HFF-Myc (cell line): ENCODE results near the gene CARF.
"Not testable (repeated sequence)": the region's sequence is repeated elsewhere in the genome, so short reads cannot be mapped to it uniquely, and the experiment has no call there.

Experiments
- DNase-seq: peaks from one replicate; pipeline ENCODE4 v3.0.0-alpha.2; 2011; ENCODE audit warnings: low read depth; ENCODE audit errors: extremely low read depth
- H3K4me3 ChIP-seq: replicated peaks from 2 replicates; pipeline ENCODE4 v1.5.1; 2011; ENCODE audit warnings: low read depth, mild to moderate bottlenecking, control low read depth, low read length
- CTCF ChIP-seq: IDR thresholded peaks from 2 replicates; pipeline ENCODE4 v1.5.1; 2012; ENCODE audit warnings: mild to moderate bottlenecking, low read depth, low read length, control low read depth; ENCODE audit errors: missing control alignments

CARF gene

GRCh38 chr2:202883987-202884675 is 27.9 kb upstream of the CARF start:
- no peak for DNase-seq
- TF ChIP-seq CTCF: no peak
- H3K4me3 ChIP-seq: no peak overlapping the region

GRCh38 chr2:202885190-202885589 is 26.9 kb upstream of the CARF start:
- TF ChIP-seq CTCF: no peak
- no peak for DNase-seq
- no peak overlapping the region for H3K4me3 ChIP-seq

DNA sequence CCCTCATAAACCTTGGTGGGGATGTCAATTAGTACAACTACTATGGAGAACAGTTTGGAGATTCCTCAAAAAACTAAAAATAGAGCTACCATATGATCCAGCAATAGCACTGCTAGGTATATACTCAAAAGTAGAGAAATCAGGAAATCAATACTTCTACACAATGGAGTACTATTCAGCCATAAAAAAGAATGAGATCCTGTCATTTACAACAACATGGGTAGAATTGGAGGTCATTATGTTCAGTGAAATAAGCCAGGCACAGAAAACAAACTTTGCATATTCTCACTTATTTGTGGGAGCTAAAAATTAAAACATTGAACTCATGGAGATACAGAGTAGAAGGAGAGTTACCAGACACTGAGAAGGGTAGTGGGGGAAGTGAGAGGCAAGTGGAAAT is 6.6 kb upstream of the CARF start:
- H3K4me3 ChIP-seq, DNase-seq: not testable (repeated sequence)

DNA sequence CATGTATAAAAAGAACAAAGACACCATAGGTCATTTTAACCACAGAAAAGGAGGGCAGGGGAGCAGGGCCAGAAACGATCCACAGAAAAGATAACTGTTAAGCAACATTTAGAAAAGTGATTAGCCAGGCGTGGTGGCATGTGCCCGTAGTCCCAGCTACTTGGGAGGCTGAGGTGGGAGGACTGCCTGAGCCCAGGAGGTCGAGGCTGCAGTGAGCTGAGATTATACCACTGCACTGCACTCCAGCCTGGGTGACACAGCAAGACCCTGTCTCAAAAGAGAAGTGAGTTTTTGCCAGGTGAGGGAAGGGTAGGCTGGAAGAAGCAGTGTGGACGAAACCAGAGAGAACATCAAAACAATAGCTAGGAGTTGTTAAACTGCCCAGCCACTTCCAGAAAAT is 3.9 kb upstream of the CARF start:
- no peak overlapping the region for H3K4me3 ChIP-seq
- no peak for DNase-seq
- TF ChIP-seq CTCF: no peak

- peak overlapping the region; percentile 75 for H3K4me3 ChIP-seq
- no peak for TF ChIP-seq CTCF
- no peak for DNase-seq
These were observed 2.5 kb upstream of the CARF start for GRCh38 chr2:202909394-202910192.

GRCh38 chr2:202910250-202910649 is 1.8 kb upstream of the CARF start:
- H3K4me3 ChIP-seq: peak overlapping the region; percentile 75
- not testable (repeated sequence) for DNase-seq

DNA sequence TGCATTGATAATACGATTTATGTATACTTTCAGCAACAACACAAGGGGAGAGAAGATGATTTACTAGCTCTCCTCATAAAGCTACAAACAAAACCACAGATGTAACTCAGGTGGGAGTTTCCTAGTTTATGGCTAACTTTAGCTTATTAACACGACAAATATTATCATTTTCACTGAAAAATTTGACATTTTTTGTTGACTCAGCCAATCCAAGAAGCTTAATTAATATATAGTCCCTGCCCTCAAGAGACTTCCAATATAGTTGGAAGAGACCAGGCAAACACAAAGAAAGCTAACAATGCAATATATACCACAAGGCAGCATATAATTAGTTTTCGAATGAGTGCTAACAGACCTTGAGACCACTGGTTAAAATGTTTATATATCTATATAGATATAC is 1.4 kb upstream of the CARF start:
- peak overlapping the region; percentile 75 for H3K4me3 ChIP-seq
- no peak for TF ChIP-seq CTCF
- no peak for DNase-seq

- TF ChIP-seq CTCF: no peak
- no peak for DNase-seq
- peak overlapping the region; percentile 75 for H3K4me3 ChIP-seq
These were observed 918 bp upstream of the CARF start for GRCh38 chr2:202911203-202911511.

DNA sequence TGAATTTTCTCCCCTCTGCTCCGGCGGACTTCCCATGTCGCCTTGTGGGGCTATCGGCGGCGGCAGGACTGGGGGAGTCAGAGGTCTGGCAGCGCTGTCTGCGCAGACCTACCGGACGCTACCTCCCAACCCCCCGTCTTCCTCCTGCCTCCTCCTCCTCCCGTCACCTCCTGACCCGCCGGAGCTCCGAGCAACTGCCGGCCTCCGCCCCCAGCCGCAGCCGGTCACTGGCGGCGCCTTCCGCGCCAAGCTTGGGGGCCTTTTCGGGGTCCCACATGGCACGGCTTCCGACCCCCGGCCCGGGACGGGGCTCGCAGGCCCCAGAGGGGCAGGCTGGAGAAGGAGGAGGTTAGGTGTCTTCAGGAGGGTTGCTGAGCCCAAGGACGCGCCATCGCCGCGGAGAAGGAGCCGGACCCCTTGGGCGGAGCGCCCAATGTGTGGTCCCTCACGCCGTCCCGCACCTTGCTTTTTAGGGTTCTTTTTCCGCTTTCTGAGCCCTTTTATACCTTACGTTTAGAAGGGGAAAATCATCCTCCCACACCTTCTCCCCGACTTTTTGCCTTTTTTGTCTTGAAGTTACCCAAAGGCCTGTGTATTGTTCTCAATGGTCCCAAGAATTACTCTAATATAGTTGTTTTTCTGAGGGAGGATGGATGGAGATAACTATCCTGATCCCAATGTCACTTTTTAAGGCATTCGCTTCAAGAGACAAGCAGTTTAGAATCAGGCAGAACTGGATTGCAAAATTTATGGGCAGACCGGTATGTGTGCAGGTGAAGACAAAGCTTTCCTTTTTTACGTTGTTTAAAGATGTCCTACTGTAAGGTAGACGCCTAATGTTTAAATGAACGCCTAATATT is 497 bp downstream of the CARF start:
- peak overlapping the region; percentile 75 for H3K4me3 ChIP-seq
- not testable (repeated sequence) for DNase-seq
